Measurements from ENCODE around the gene STK17B.

STK17B gene

DNA sequence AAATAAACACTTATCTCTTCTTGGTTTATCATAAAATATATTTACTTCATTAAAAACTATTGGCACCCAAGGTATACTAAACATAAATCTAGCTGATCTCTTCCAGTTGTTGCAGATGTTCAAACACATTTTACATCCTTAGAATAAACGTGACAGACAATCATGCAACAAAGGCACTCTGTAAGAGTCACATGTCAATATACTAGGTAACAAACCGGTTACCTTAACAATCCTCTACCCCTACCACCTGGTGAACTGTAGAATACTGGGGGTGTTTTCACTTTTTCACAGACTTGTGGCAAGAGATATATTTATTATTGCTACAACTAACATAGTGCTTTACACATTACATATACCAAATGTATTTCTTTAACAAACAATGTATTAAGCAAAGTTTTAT, 15.8 kb downstream of the STK17B start:
- H3K4me3 ChIP-seq (ENCODE audit: control insufficient read depth, low read depth, low read length), result no peak overlapping the region
- TF ChIP-seq, protein P1, sequence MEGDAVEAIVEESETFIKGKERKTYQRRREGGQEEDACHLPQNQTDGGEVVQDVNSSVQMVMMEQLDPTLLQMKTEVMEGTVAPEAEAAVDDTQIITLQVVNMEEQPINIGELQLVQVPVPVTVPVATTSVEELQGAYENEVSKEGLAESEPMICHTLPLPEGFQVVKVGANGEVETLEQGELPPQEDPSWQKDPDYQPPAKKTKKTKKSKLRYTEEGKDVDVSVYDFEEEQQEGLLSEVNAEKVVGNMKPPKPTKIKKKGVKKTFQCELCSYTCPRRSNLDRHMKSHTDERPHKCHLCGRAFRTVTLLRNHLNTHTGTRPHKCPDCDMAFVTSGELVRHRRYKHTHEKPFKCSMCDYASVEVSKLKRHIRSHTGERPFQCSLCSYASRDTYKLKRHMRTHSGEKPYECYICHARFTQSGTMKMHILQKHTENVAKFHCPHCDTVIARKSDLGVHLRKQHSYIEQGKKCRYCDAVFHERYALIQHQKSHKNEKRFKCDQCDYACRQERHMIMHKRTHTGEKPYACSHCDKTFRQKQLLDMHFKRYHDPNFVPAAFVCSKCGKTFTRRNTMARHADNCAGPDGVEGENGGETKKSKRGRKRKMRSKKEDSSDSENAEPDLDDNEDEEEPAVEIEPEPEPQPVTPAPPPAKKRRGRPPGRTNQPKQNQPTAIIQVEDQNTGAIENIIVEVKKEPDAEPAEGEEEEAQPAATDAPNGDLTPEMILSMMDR (IDR thresholded peaks at IDR 0.05; ENCODE audit: control insufficient read depth, insufficient read depth, low read depth, low read length, missing control alignments), result no peak
- no peak for DNase-seq (ENCODE audit: low read depth)

DNA sequence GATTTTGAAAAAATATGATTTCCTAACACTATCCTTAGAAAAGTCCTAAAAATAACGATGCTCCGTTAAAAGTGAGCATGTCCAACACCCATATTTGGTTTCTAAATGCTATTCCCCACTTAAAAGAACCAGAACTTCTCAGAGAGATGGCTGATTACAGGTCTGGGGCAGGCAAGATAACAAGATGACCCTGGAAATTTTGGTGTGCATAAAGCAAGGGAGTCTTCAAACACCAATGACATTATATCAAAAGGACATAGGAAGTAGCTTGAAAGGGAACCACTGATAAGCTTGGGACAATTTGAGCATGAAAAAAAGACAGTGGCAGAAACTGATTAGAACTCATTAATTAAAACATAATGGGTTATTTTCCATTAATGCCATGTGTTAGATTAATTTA, 17.9 kb downstream of the STK17B start:
- no peak for DNase-seq (ENCODE audit: low read depth)
- TF ChIP-seq, protein P1 (IDR thresholded peaks at IDR 0.05; ENCODE audit: control insufficient read depth, insufficient read depth, low read depth, low read length, missing control alignments), result no peak
- no peak overlapping the region for H3K4me3 ChIP-seq (ENCODE audit: control insufficient read depth, low read depth, low read length)

- DNase-seq (ENCODE audit: low read depth), result no peak
- TF ChIP-seq, protein P1 (IDR thresholded peaks at IDR 0.05; ENCODE audit: control insufficient read depth, insufficient read depth, low read depth, low read length, missing control alignments), result no peak
- no peak overlapping the region for H3K4me3 ChIP-seq (ENCODE audit: control insufficient read depth, low read depth, low read length)
Measured at GRCh38 chr2:196149948-196150347, 21.4 kb downstream of the STK17B start.

GRCh38 chr2:196148736-196149135, 22.6 kb downstream of the STK17B start:
- no peak overlapping the region for H3K4me3 ChIP-seq (ENCODE audit: control insufficient read depth, low read depth, low read length)
- DNase-seq (ENCODE audit: low read depth), result no peak
- TF ChIP-seq, protein P1 (IDR thresholded peaks at IDR 0.05; ENCODE audit: control insufficient read depth, insufficient read depth, low read depth, low read length, missing control alignments), result no peak

DNA sequence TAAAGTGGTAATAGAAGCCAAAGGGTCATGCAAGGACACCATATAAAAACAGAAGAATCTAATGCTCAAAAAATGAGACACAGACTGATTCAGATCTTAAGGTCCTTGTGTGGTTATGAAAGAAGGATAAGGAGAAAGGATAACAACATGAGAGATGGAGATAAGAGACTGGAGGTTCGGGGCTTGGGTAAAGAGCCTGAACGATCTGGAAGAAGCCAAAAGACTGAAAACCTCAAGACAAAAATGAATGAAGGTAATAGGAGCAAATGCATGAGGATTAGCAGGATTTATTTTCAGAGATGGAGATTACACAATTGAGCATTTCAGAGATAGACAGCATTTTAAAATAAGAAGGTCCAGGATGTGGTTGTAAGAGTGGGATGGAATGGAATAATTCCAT, 26.1 kb downstream of the STK17B start:
- no peak overlapping the region for H3K4me3 ChIP-seq (ENCODE audit: control insufficient read depth, low read depth, low read length)
- no peak for DNase-seq (ENCODE audit: low read depth)
- TF ChIP-seq, protein P1 (IDR thresholded peaks at IDR 0.05; ENCODE audit: control insufficient read depth, insufficient read depth, low read depth, low read length, missing control alignments), result no peak

DNA sequence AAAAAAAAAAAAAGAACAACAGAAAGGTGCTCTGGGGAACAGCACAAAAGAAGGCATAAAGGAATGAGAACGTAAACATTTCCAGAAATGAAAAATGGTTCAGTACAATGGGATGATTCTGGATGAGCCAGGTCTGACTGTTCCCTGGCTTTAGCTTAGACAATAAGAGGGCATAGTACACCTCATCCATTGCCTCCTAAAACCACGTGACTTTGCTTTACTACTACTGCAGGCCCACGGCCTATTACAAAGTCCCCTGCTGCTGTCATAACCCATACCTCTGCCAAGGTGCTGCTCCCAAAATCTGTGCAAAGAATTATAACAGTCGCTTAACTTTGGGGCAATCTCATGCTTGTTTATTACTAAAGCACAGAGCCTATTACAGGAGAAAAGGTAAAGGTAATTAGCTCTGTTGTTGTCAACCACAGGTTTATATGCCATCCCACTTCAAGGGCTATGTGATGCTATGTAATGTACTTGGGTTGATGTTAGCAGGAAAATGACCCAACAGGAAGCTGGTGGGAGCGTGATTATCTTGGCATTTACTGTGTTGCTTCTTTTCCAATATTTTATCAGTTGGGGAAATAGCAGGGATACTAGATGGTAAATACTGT, 26.8 kb downstream of the STK17B start:
- no peak for DNase-seq (ENCODE audit: low read depth)
- H3K4me3 ChIP-seq (ENCODE audit: control insufficient read depth, low read depth, low read length), result no peak overlapping the region
- TF ChIP-seq, protein P1 (IDR thresholded peaks at IDR 0.05; ENCODE audit: control insufficient read depth, insufficient read depth, low read depth, low read length, missing control alignments), result no peak

GRCh38 chr2:196143730-196144131, 27.6 kb downstream of the STK17B start:
- no peak overlapping the region for H3K4me3 ChIP-seq (ENCODE audit: control insufficient read depth, low read depth, low read length)
- DNase-seq (ENCODE audit: low read depth), result no peak
- TF ChIP-seq, protein P1 (IDR thresholded peaks at IDR 0.05; ENCODE audit: control insufficient read depth, insufficient read depth, low read depth, low read length, missing control alignments), result no peak
